ENCODE data around the gene MSH2.
"Not testable (repeated sequence)": the region's sequence is repeated elsewhere in the genome, so short reads cannot be mapped to it uniquely, and the experiment has no call there.

Gene MSH2

DNA sequence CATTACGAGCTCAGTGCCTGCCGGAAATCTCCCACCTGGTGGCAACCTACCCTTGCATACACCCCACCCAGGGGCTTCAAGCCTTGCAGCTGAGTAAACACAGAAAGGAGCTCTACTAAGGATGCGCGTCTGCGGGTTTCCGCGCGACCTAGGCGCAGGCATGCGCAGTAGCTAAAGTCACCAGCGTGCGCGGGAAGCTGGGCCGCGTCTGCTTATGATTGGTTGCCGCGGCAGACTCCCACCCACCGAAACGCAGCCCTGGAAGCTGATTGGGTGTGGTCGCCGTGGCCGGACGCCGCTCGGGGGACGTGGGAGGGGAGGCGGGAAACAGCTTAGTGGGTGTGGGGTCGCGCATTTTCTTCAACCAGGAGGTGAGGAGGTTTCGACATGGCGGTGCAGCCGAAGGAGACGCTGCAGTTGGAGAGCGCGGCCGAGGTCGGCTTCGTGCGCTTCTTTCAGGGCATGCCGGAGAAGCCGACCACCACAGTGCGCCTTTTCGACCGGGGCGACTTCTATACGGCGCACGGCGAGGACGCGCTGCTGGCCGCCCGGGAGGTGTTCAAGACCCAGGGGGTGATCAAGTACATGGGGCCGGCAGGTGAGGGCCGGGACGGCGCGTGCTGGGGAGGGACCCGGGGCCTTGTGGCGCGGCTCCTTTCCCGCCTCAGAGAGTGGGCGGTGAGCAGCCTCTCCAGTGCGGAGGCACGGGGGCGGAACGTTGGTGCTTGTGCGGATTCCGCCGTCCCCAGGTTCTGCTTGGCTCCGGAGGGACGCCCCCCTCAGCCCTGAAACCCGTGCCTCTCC lies at the start of gene MSH2:
MSH2 (plus strand) TSS at position 352 of the 804 bp plus-strand sequence; CDS start at position 388, 36 bp downstream.
- DNase-seq (ENCODE audit: low spot score) = peak; percentile 92

GRCh38 chr2:47354013-47354847 lies 48.7 kb upstream of the MSH2 start:
- no peak for DNase-seq (ENCODE audit: low spot score)

- DNase-seq (ENCODE audit: low spot score) = no peak
Measured at GRCh38 chr2:47354848-47355204, 48.1 kb upstream of the MSH2 start.

- no peak for DNase-seq (ENCODE audit: low spot score)
Measured at GRCh38 chr2:47357483-47357882, 45.5 kb upstream of the MSH2 start.

DNA sequence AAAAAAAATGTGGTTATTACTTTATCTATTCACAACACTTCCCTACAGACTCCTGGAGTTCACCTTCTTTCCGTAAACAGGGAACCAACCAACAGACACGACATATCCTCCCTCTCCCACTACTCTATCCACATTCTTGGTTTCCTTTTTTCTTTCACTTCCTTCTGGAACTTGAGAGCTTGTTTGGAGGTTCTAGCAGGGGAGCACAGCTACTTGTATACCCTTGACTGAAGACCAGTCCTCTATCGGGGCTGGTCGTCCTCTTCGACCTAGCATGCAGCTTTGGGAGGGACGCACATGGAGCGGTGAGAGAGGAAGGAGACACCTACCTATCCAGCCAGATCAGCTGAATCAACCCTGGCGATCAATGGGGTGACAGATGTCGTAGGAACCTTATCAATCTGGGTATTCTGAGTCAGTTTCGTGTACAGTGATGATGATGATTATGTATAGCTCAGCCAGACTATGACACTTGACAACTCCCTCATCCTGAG lies 43.5 kb upstream of the MSH2 start:
- DNase-seq (ENCODE audit: low spot score) = no peak

- no peak for DNase-seq (ENCODE audit: low spot score)
Measured at GRCh38 chr2:47360283-47360682, 42.7 kb upstream of the MSH2 start.

GRCh38 chr2:47360927-47361326 lies 42.0 kb upstream of the MSH2 start:
- no peak for DNase-seq (ENCODE audit: low spot score)

DNA sequence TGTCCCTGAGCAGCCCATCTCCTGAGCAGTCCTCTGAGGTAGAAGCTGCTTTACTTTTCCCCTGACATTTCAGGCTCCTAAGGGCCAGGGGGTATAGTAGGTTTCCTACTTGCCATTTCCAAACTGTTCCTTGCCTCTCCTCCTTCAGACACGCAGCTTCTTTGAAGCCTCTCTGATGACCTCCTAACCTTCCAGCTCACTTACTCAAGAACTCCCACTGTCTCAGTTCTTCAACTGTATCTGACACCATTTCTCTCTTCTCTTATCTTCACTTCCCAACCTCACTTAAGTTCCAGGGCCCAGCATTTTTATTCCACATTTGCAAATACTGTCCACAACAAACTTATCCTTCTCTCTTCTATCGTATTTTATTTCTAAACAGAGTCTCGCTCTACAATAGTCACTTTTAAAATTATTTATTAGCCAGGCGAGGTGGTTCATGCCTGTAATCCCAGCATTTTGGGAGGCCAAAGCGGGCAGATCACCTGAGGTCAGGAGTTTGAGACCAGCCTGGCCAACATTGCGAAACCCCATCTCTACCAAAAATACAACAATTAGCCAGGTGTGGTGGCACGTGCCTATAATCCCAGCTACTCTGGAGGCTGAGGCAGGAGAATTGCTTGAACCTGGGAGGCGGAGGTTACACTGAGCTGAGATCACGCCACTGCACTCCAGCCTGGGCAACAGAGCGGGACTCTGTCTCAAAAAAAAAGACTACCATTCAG lies 41.3 kb upstream of the MSH2 start:
- not testable (repeated sequence) for DNase-seq (ENCODE audit: low spot score)

GRCh38 chr2:47373747-47374146 lies 29.2 kb upstream of the MSH2 start:
- no peak for DNase-seq (ENCODE audit: low spot score)

GRCh38 chr2:47375307-47375706 lies 27.6 kb upstream of the MSH2 start:
- no peak for DNase-seq (ENCODE audit: low spot score)

- DNase-seq (ENCODE audit: low spot score) = no peak
Measured at GRCh38 chr2:47379384-47379783, 23.6 kb upstream of the MSH2 start.

GRCh38 chr2:47381408-47381807 lies 21.5 kb upstream of the MSH2 start:
- DNase-seq (ENCODE audit: low spot score) = no peak

GRCh38 chr2:47386551-47386950 lies 16.4 kb upstream of the MSH2 start:
- DNase-seq (ENCODE audit: low spot score) = no peak

DNA sequence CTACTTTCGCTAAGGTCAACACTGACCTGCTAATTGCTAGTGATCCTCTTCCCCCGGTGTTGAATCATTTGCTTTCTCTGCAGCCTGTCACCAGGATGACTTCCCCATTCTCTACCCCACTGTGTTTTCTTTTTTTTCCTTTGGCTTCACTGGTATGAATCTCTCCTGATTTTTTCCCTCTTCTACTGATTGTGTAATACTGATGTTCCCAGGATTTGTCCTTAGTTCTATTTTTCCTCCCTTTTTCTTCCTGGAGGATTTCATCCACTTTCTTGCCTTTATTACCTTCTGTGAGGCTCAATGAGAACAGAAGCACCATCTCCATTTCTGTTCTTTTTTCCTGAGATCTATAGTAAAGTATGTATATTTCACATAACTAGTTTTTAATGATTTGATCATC lies 14.1 kb upstream of the MSH2 start:
- no peak for DNase-seq (ENCODE audit: low spot score)

GRCh38 chr2:47389692-47390091 lies 13.3 kb upstream of the MSH2 start:
- DNase-seq (ENCODE audit: low spot score) = no peak

GRCh38 chr2:47401789-47402554 lies 984 bp upstream of the MSH2 start:
- no peak for DNase-seq (ENCODE audit: low spot score)

GRCh38 chr2:47402555-47402804 lies 476 bp upstream of the MSH2 start:
- no peak for DNase-seq (ENCODE audit: low spot score)

DNA sequence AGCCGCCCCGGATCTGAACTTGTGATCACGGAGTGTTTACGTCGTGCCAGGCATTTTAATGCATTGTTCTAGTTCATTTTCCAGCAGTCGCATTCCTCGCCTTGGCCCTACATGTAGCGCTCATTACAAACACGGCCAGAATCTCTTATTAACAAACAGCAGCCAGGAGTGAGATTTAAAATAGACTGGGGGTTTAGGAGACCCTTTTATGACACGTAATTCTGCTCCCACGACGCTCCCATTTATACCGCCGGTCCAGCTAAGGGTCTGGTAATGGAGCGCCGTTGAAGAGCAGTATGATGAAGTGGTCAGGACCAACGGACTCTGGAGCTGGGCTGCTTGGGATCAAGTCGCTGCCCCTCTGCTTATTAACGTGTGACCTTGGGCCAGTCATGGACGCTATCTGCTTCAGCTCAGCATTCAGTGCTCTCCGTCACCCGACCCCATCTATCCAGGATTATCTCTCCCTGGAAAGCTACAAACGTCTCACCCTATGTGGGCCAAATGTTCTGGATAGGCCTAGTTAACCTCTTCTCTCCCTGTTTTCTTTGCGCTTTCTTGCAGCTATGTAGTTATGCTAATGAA lies 745 bp downstream of the MSH2 start:
- DNase-seq (ENCODE audit: low spot score) = no peak

- DNase-seq (ENCODE audit: low spot score) = no peak
Measured at GRCh38 chr2:47404356-47404755, 1.4 kb downstream of the MSH2 start.

DNA sequence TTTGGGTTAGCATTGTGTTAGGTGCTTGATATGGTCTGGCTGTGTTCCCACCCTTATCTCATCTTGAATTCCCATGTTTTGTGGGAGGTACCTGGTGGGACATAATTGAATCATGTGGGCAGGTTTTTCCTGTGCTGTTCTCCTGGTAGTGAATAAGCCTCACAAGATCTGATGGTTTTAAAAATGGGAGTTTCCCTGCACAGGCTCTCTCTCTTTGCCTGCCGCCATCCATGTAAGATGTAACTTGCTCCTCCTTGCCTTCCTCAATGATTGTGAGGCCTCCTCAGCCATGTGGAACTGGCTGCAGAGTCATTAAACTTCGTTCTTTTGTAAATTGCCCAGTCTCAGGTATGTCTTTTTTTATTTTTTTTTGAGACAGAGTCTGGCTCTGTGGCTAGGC lies 2.8 kb downstream of the MSH2 start:
- no peak for DNase-seq (ENCODE audit: low spot score)

DNA sequence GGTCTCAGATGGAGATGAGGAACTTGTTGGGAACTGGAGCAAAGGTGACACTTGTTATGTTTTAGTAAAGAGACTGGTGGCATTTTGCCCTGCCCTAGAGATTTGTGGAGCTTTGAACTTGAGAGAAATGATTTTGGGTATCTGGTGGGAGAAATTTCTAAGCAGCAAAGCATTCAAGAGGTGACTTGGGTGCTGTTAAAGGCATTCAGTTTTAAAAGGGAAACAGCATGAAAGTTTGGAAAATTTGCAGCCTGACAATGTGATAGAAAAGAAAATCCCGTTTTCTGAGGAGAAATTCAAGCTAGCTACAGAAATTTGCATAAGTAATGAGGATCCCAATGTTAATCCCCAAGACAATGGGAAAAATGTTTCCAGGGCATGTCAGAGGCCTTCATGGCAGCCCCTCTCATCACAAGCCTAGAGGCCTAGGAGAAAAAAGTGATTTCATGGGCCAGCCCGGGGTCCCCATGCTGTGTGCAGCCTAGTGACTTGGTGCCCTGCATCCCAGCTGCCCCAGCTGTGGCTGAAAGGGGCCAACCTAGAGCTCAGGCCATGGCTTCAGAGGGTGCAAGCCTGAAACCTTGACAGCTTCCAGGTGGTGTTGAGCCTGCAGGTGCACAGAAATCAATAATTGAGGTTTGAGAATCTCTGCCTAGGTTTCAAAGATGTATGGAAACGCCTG lies 3.8 kb downstream of the MSH2 start:
- not testable (repeated sequence) for DNase-seq (ENCODE audit: low spot score)
